H1 (cell line): ENCODE results near the gene STXBP4. TPM values are rescaled to one million over a fixed set of nuclear protein-coding genes. Genes with fewer than 3 reads are reported as not detected.

Experiments
- CHD7 ChIP-seq: fragments of 300-600 bp; sonication (generic); IDR thresholded peaks from 2 replicates; pipeline ENCODE4 v1.7.1; 2012; ENCODE audit warnings: low read length, moderate library complexity, mild to moderate bottlenecking, inconsistent platforms; ENCODE audit not compliant: insufficient replicate concordance
- RBBP5 ChIP-seq: IDR thresholded peaks from 2 replicates; pipeline ENCODE4 v1.7.1; 2012; ENCODE audit warnings: low read depth, mild to moderate bottlenecking, inconsistent platforms, low read length, moderate library complexity, borderline replicate concordance
- RNF2 ChIP-seq: fragments of 200-900, 300-1000 bp; sonication (generic); IDR thresholded peaks from 2 replicates; pipeline ENCODE4 v1.7.1; 2016; ENCODE audit warnings: borderline replicate concordance, low read depth, mild to moderate bottlenecking, antibody characterized with exemption, low read length; ENCODE audit not compliant: poor library complexity, severe bottlenecking; ENCODE audit errors: missing control alignments
- TEAD4 ChIP-seq: IDR thresholded peaks from 2 replicates; pipeline ENCODE4 v1.6.1; 2012; ENCODE audit warnings: low read depth, low read length, inconsistent platforms, mixed read lengths
- polyA plus RNA-seq, 7 experiments: library from polyadenylated mRNA; depleted of rRNA in 3 of 7; stranded (reverse) in 5 of 7; unstranded in 2 of 7; fragments of >200 nt in 5 of 7; fragments of 200-250 nt in 2 of 7; gene quantifications; 1 replicate in 5 of 7; 2 replicates in 1 of 7; 4 replicates in 1 of 7; pipeline versions ENCODE4 v1.2.1 to v1.2.3, GENCODE V29; 2011 to 2013; ENCODE audit warnings: missing spikeins in 2 of 7, mixed read lengths in 2 of 7
- total RNA-seq: library from RNA; stranded (reverse); fragmentation: NEBNext Ultra II Directional; extraction: Animal tissue kit (Norgen Biotek cat#: 25700); gene quantifications from 2 replicates; pipeline ENCODE4 v1.2.1, GENCODE V29; 2021

Gene STXBP4
- total and polyA plus RNA-seq, 2 of the 8 experiments (the other 6 are each of a cell fraction or from before 2014, with no cell fraction given) = 3.2 to 18.5 TPM

GRCh38 chr17:55161935-55162555 is 193.5 kb downstream of the STXBP4 start (continued):
- TF ChIP-seq CHD7 (no peak), TEAD4 (no peak), RBBP5 (no peak), RNF2 (no peak)
